Activated CD8-positive, alpha-beta memory T cell treated with anti-CD3 and anti-CD28 coated beads, Interleukin-2, amount 50 U/mL, for 24 hours (primary cell): Measurements from ENCODE around the gene NTPCR.

Experiments used
- DNase-seq: peaks from one replicate; pipeline ENCODE4 v3.0.0-alpha.2; 2020; ENCODE audit errors: extremely low read depth

Gene NTPCR

GRCh38 chr1:233010146-233010545 is 59.7 kb downstream of the NTPCR start:
- no peak for DNase-seq

GRCh38 chr1:233012021-233012420 is 61.6 kb downstream of the NTPCR start:
- no peak for DNase-seq

- DNase-seq, result no peak
Measured at GRCh38 chr1:233015965-233016364, 65.6 kb downstream of the NTPCR start.

GRCh38 chr1:233016798-233017197 is 66.4 kb downstream of the NTPCR start:
- no peak for DNase-seq

GRCh38 chr1:233019083-233019482 is 68.7 kb downstream of the NTPCR start:
- no peak for DNase-seq

- DNase-seq, result no peak
Measured at GRCh38 chr1:233019778-233020325, 69.4 kb downstream of the NTPCR start.

- DNase-seq, result no peak
Measured at GRCh38 chr1:233020426-233020825, 70.0 kb downstream of the NTPCR start.

GRCh38 chr1:233022246-233022645 is 71.8 kb downstream of the NTPCR start:
- DNase-seq, result no peak

- DNase-seq, result no peak
Measured at GRCh38 chr1:233024199-233024598, 73.8 kb downstream of the NTPCR start.

GRCh38 chr1:233025157-233025556 is 74.7 kb downstream of the NTPCR start:
- DNase-seq, result no peak

GRCh38 chr1:233025567-233025966 is 75.2 kb downstream of the NTPCR start:
- DNase-seq, result no peak

GRCh38 chr1:233027046-233027445 is 76.6 kb downstream of the NTPCR start:
- no peak for DNase-seq

- DNase-seq, result no peak
Measured at GRCh38 chr1:233031521-233031920, 81.1 kb downstream of the NTPCR start.

GRCh38 chr1:233032916-233033315 is 82.5 kb downstream of the NTPCR start:
- DNase-seq, result no peak

GRCh38 chr1:233033361-233033760 is 83.0 kb downstream of the NTPCR start:
- DNase-seq, result no peak
